ENCODE results near the gene KIAA1755. TPM values are rescaled to one million over a fixed set of nuclear protein-coding genes. Genes with fewer than 3 reads are reported as not detected.
"Not testable (repeated sequence)": the region's sequence is repeated elsewhere in the genome, so short reads cannot be mapped to it uniquely, and the experiment has no call there.

KIAA1755 gene
- total and polyA plus RNA-seq, 7 donors, result 1.2 to 39.1 (median 11.6) TPM; not detected in 1

- peaks cover 0 to 7% (median 0%) of the 10 kb centered on the region in 3 donors for H3K27me3 ChIP-seq
- no peaks in the 10 kb centered on the region for H3K9me3 ChIP-seq
- no peak overlapping the region for H3K4me3 ChIP-seq
- H3K4me1 ChIP-seq, result peaks cover 0 to 5% (median 0%) of the 10 kb centered on the region in 4 donors
- intact Hi-C loops (cut with DNase I), result no loop called here
- peak overlapping the region in 2 of 4 donors; percentile 6 to 46 for H3K27ac ChIP-seq
- no peaks in the 10 kb centered on the region for H3K36me3 ChIP-seq
- TF ChIP-seq POLR2A (IDR thresholded peaks at IDR 0.05) (no peak), CTCF (IDR thresholded peaks at IDR 0.05) (no peak)
- DNase-seq, result peak; percentile 67
- 30 to 47% methylated on average over 16 of the region's 16 CpGs for WGBS, 2 donors
These were observed 26.3 kb upstream of the KIAA1755 start for GRCh38 chr20:38286586-38287531.

GRCh38 chr20:38284893-38285444, 24.4 kb upstream of the KIAA1755 start:
- WGBS, 2 donors, result 89 to 93% methylated on average over 5 of the region's 5 CpGs
- TF ChIP-seq EP300 (IDR thresholded peaks at IDR 0.05), result no peak
- no peak for TF ChIP-seq POLR2AphosphoS5 (IDR thresholded peaks at IDR 0.05)
- TF ChIP-seq CTCF (IDR thresholded peaks at IDR 0.05), result no peak
- TF ChIP-seq POLR2A (IDR thresholded peaks at IDR 0.05), result no peak
- Histone ChIP-seq H3K4me3 (no peak overlapping the region), H3K9me3 (no peaks in the 10 kb centered on the region), H3K27ac (no peak overlapping the region), H3K27me3 (no peaks in the 10 kb centered on the region), H3K4me1 (no peaks in the 10 kb centered on the region), H3K36me3 (no peaks in the 10 kb centered on the region)
- DNase-seq, result no peak
- intact Hi-C loops (cut with DNase I), result no loop called here

- DNase-seq; H3K27ac ChIP-seq; H3K36me3 ChIP-seq; intact Hi-C loops (cut with DNase I); H3K9me3 ChIP-seq; H3K4me1 ChIP-seq; H3K4me3 ChIP-seq; H3K27me3 ChIP-seq: not testable (repeated sequence)
- 91 to 93% methylated on average over 7 of the region's 7 CpGs for WGBS, 2 donors
These were observed 23.6 kb upstream of the KIAA1755 start for GRCh38 chr20:38284066-38284650.

GRCh38 chr20:38283236-38283635, 22.7 kb upstream of the KIAA1755 start:
- H3K36me3 ChIP-seq, result no peaks in the 10 kb centered on the region
- no peak overlapping the region for H3K27ac ChIP-seq
- 94 to 96% methylated on average over 2 of the region's 2 CpGs for WGBS, 2 donors
- intact Hi-C loops (cut with DNase I), result no loop called here
- DNase-seq, result peak; percentile 39
- H3K27me3 ChIP-seq, result no peaks in the 10 kb centered on the region
- TF ChIP-seq CTCF (IDR thresholded peaks at IDR 0.05) (no peak), POLR2A (IDR thresholded peaks at IDR 0.05) (no peak), POLR2AphosphoS5 (IDR thresholded peaks at IDR 0.05) (no peak), EP300 (IDR thresholded peaks at IDR 0.05) (no peak)
- no peak overlapping the region for H3K4me3 ChIP-seq
- H3K9me3 ChIP-seq, result no peaks in the 10 kb centered on the region
- no peaks in the 10 kb centered on the region for H3K4me1 ChIP-seq

- DNase-seq, result peak; percentile 11
- H3K9me3 ChIP-seq; H3K27ac ChIP-seq; H3K4me3 ChIP-seq; intact Hi-C loops (cut with DNase I); H3K4me1 ChIP-seq; H3K36me3 ChIP-seq; H3K27me3 ChIP-seq: not testable (repeated sequence)
- 82 to 87% methylated on average over 6 of the region's 6 CpGs for WGBS, 2 donors
These were observed 20.8 kb upstream of the KIAA1755 start for GRCh38 chr20:38281176-38281915.
